ENCODE results near the gene MCRIP1. TPM values are rescaled to one million over a fixed set of nuclear protein-coding genes. Genes with fewer than 3 reads are reported as not detected.
A peak's percentile ranks its signal among the peaks of the same experiment; 100 is the strongest.

MCRIP1 gene
- total and polyA plus RNA-seq, 9 of the 15 experiments (the other 6 are each of a cell fraction or from before 2014, with no cell fraction given): 0.39 to 35.8 (median 9.7) TPM

DNA sequence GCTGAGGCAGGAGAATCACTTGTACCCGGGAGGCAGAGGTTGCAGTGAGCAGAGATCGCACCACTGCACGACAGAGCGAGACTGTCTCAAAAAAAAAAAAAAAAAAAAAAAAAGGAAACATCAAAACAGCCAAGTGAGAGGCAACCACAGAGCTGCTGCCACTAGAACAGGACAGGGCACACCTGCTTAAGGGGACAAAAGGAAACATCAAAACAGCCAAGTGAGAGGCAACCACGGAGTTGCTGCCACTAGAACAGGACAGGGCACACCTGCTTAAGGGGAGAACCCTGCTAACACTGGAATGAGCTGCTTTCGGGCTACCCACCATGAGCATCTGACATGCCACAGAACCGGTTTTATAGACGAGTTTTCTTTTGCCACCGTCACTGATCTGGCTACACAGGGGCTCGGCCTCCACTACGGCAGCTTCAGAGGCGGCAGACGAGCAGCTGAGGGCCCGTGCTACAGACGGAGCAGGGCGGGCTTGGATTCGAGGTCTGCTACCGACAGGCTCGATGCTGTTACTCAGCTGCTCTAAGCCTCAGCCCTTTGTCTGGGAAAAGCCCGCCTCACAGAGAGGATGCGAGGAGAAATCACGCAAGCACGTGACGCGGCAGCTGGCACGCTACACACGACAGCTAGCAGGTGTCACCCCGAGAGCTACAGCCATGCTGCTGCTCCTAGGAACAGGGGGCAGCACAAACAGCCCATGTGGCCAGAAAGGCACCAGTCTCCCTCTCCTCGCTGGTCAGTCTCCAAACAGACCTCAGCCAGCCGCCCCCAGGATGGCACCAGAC lies 25.3 kb upstream of the MCRIP1 start (continued):
- TF ChIP-seq ZBTB12 (CRISPR knock-in tag; IDR thresholded peaks at IDR 0.05): no peak
- TF ChIP-seq SMAD3 (CRISPR knock-in tag; conservative IDR thresholded peaks at IDR 0.05): no peak
- TF ChIP-seq POU5F1 (IDR thresholded peaks at IDR 0.05; ENCODE audit: borderline replicate concordance, low read depth, low read length, partially characterized antibody): no peak
- TF ChIP-seq MTA2 (IDR thresholded peaks at IDR 0.05; ENCODE audit: low read depth): no peak
- TF ChIP-seq KLF10 (CRISPR knock-in tag; IDR thresholded peaks at IDR 0.05): no peak
- no peak for TF ChIP-seq PKNOX1 (IDR thresholded peaks at IDR 0.05)
- TF ChIP-seq AFF4 (CRISPR knock-in tag; IDR thresholded peaks at IDR 0.05): 0 out of 2 replicates have a peak, but pooled peaks have one; percentile 11
- no peak for TF ChIP-seq ZNF23 (CRISPR knock-in tag; IDR thresholded peaks at IDR 0.05)
- TF ChIP-seq ZNF764 (CRISPR knock-in tag; IDR thresholded peaks at IDR 0.05; ENCODE audit: low read depth): no peak
- no peak for TF ChIP-seq CREB1 (IDR thresholded peaks at IDR 0.05)
- no peak for TF ChIP-seq CREB1 (CRISPR knock-in tag; IDR thresholded peaks at IDR 0.05)
- TF ChIP-seq, protein P1, sequence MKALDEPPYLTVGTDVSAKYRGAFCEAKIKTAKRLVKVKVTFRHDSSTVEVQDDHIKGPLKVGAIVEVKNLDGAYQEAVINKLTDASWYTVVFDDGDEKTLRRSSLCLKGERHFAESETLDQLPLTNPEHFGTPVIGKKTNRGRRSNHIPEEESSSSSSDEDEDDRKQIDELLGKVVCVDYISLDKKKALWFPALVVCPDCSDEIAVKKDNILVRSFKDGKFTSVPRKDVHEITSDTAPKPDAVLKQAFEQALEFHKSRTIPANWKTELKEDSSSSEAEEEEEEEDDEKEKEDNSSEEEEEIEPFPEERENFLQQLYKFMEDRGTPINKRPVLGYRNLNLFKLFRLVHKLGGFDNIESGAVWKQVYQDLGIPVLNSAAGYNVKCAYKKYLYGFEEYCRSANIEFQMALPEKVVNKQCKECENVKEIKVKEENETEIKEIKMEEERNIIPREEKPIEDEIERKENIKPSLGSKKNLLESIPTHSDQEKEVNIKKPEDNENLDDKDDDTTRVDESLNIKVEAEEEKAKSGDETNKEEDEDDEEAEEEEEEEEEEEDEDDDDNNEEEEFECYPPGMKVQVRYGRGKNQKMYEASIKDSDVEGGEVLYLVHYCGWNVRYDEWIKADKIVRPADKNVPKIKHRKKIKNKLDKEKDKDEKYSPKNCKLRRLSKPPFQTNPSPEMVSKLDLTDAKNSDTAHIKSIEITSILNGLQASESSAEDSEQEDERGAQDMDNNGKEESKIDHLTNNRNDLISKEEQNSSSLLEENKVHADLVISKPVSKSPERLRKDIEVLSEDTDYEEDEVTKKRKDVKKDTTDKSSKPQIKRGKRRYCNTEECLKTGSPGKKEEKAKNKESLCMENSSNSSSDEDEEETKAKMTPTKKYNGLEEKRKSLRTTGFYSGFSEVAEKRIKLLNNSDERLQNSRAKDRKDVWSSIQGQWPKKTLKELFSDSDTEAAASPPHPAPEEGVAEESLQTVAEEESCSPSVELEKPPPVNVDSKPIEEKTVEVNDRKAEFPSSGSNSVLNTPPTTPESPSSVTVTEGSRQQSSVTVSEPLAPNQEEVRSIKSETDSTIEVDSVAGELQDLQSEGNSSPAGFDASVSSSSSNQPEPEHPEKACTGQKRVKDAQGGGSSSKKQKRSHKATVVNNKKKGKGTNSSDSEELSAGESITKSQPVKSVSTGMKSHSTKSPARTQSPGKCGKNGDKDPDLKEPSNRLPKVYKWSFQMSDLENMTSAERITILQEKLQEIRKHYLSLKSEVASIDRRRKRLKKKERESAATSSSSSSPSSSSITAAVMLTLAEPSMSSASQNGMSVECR (CRISPR knock-in tag; IDR thresholded peaks at IDR 0.05): 0 out of 2 replicates have a peak, but pooled peaks have one; percentile 50
- TF ChIP-seq, protein P2, sequence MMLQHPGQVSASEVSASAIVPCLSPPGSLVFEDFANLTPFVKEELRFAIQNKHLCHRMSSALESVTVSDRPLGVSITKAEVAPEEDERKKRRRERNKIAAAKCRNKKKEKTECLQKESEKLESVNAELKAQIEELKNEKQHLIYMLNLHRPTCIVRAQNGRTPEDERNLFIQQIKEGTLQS (IDR thresholded peaks at IDR 0.05): no peak
- TF ChIP-seq, protein P2 (CRISPR knock-in tag; conservative IDR thresholded peaks at IDR 0.05): no peak
- TF ChIP-seq ZNF143 (CRISPR knock-in tag; IDR thresholded peaks at IDR 0.05): 0 out of 2 replicates have a peak, but pooled peaks have one; percentile 13
- TF ChIP-seq ZNF232 (CRISPR knock-in tag; IDR thresholded peaks at IDR 0.05): no peak

Measured in K562 (cell line).